ENCODE measurements around the gene WWP2.
"Not testable (repeated sequence)": the region's sequence is repeated elsewhere in the genome, so short reads cannot be mapped to it uniquely, and the experiment has no call there.

WWP2 gene

GRCh38 chr16:69779724-69780123 is 17.6 kb downstream of the WWP2 start:
- H3K4me3 ChIP-seq (ENCODE audit: low read length), result no peak overlapping the region
- TF ChIP-seq CTCF (conservative IDR thresholded peaks at IDR 0.05; ENCODE audit: low read depth, low read length), result no peak
- DNase-seq (ENCODE audit: low read depth), result no peak

GRCh38 chr16:69781118-69781517 is 19.0 kb downstream of the WWP2 start:
- no peak for TF ChIP-seq CTCF (conservative IDR thresholded peaks at IDR 0.05; ENCODE audit: low read depth, low read length)
- no peak for DNase-seq (ENCODE audit: low read depth)

GRCh38 chr16:69784586-69784985 is 22.5 kb downstream of the WWP2 start:
- no peak for DNase-seq (ENCODE audit: low read depth)
- no peak for TF ChIP-seq CTCF (conservative IDR thresholded peaks at IDR 0.05; ENCODE audit: low read depth, low read length)
- H3K4me3 ChIP-seq (ENCODE audit: low read length), result no peak overlapping the region

More at GRCh38 chr16:69781118-69781517, 19.0 kb downstream of the WWP2 start:
- H3K4me3 ChIP-seq (ENCODE audit: low read length), result no peak overlapping the region

- no peak for TF ChIP-seq CTCF (conservative IDR thresholded peaks at IDR 0.05; ENCODE audit: low read depth, low read length)
- no peak for DNase-seq (ENCODE audit: low read depth)
- no peak overlapping the region for H3K4me3 ChIP-seq (ENCODE audit: low read length)
These were observed 25.8 kb downstream of the WWP2 start for GRCh38 chr16:69787883-69788282.

GRCh38 chr16:69791391-69791847 is 29.3 kb downstream of the WWP2 start:
- not testable (repeated sequence) for DNase-seq (ENCODE audit: low read depth); H3K4me3 ChIP-seq (ENCODE audit: low read length)

- no peak for DNase-seq (ENCODE audit: low read depth)
- TF ChIP-seq CTCF (conservative IDR thresholded peaks at IDR 0.05; ENCODE audit: low read depth, low read length), result no peak
- no peak overlapping the region for H3K4me3 ChIP-seq (ENCODE audit: low read length)
These were observed 31.4 kb downstream of the WWP2 start for GRCh38 chr16:69793526-69793925.

- TF ChIP-seq CTCF (conservative IDR thresholded peaks at IDR 0.05; ENCODE audit: low read depth, low read length), result no peak
- H3K4me3 ChIP-seq (ENCODE audit: low read length), result no peak overlapping the region
- DNase-seq (ENCODE audit: low read depth), result no peak
These were observed 32.4 kb downstream of the WWP2 start for GRCh38 chr16:69794486-69794885.

Data from retinal pigment epithelial cell (primary cell).